SKM-1 treated with dmso at 0.1 percent for 144 hours (cell line): ENCODE measurements around the gene MAPKAP1.

ENCODE experiments used
- DNase-seq: peaks from one replicate; lab custom pipeline; 2025; ENCODE audit not compliant: unreplicated experiment; lab: John Stamatoyannopoulos, UW

Gene MAPKAP1

DNA sequence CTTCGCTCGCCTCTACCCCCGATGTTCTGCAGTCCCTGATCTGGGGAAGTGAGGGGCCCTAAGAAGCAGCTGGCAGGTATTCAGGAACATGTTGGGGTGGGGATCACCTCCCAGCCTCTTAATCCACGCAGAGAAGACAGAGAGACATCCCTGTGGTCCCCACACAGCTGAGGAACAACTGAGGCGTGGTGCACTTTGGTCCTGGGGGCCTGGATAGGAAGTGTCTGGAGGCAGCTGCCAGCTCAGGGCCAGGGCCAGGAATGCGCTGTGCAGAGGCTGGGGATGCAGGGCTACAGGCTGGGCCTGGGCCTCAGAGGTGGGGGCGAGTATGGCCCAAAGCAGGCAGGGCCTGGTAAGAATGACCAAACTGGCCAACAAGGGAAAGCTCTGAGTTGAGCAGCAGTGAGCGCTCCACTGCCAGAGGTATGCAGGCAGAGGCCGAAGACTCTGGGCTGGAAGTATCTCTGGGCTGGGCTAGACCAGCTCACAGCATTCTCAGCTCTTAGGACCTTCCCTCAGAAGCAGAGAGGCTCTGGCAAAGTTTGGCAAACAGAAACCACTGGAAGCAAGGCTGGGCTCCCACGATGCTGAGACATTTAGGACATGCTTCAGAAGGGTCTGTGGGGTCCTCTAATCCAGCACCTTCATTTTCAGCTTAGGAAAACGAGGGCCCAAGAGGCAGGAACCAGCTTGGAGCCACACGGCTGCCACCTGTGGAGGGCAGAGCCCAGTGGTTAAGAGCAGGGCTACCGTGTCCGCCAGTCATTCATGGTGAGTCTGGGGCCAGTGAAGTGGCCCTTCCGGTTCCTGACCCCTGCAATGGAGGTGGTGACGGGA is 271.0 kb downstream of the MAPKAP1 start:
- no peak for DNase-seq

DNA sequence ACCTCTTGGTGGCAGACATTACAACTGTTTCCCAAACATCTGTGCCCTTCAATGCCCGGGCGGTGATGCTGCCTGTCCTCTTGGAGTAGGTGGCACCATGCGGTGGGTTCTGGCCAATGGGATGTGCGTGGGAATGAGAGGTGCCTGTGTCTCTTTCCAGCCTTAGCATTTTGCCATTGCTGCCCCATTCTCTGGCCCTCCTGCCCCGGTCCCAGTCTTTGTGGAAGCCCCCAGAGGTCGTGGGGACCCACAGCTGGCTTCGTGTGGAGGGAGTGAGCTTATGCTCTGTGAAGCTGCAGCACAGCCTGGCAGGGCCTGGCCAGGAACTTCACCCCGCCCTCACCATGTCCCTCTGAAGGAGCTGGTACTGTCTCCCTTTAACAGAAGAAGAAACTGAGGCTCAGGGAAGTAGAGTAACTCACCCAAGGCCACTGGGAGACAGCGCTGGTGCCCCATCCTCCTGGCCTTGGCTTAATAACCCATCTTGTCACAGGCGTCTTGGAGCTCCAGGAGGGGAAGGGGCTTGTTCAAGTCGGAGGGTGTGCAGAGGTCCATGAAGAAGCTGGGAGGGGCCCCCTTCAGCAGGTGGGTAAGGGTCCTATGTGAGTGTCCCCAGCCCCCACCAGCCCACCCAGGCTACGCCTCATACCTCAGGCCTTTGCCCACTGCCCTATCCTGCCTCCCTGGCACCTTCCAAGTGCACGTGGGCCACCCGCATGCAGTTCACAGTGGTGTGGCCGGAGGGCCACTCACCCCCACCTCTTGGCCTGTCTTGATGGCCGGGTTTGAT is 271.8 kb downstream of the MAPKAP1 start:
- DNase-seq, result no peak

DNA sequence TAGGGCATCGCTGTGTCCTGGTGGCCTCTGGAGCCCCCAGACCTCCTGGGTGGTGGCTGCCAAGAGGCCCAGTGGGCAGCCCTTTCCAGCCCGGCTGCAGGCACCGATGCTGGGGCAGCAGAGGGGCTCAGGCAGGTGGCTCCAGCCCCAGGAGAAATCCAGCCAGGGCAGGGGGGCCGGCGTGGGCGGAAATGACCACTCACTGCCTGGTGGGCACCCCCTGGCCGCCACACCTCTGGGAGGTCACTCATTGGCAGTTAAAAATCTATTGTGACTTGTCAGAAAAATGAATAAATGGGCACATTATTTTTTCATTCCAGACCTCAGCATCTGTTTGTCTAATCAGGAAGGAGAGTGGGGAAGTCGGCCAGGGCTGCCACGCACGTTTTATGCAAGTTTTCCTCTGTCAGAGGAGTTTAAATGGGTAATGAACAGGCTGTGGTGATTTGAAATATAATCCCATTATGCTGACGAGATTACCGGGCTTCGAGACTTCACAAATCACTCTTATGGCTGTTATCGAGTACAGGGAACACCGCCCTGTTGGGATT is 273.5 kb downstream of the MAPKAP1 start:
- no peak for DNase-seq

DNA sequence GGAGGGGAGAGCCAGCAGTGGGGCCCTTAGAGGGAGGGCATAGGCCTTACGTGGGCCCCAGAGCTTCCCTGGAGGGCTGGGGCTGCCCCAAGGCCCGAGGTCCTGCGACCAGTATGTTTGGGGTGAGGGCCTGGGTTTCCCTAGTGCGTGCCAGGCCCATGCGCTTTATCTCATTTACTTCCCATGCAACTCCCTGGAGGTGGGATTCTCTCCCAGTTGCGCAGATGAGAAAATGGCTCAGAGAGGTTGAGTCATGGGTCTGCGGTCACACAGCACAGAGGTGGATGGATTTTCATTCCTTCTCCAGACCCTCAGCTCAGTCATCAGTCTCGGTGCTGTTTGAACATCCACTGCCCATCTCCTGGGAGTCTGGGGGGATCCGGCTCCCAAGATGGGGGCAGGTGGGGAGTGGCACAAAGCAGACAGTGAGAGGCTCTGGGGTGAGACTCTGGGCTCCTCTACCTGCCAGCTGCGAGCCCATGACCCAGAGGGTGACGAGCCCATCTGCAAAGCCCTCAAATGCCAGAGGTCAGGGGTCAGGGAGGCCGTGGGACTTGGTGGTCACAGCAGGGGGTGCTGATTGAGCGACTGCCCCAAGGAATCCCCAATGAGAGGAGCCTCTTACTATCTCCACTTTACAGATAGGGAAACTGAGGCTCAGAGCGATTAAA is 274.2 kb downstream of the MAPKAP1 start:
- DNase-seq, result no peak

DNA sequence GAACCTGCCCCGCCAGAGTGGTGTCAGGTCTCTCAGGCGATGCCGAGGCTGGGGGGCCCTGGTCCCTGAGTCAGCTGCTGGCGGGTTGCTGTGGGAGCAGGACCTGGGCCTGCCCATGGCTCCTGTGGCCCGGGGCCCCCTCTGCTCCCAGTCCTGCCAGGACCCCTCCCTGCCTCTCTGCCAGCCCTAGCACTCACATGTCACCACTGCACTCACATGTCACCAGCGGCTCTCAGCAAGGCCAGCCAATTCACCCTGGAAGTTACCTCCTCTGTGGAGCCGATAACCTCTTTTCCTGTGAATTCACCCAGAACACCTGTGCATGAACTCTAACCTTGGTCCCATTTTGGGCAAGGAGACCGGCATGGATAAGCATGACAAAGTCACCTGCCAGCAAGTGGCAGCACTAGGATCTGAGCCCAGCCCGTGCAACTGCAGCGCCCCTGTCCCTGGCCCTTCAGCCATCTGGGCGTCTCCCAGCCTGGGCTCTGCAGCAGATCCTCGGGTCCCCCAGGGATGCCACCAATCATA is 275.2 kb downstream of the MAPKAP1 start:
- no peak for DNase-seq

DNA sequence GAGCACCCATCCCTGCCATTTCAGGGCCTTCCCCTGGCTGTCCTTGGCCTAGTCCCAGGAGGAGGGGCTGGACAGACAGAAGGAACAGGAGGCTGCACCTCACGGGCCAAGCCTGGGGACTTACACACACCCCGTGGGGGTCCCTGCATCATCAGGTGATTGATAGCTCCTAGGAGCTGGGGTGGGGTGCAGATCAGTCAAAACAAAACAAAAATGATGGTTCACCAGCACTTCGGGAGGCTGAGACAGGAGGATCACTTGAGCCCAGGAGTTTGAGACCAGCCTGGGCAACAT is 276.0 kb downstream of the MAPKAP1 start:
- no peak for DNase-seq

DNA sequence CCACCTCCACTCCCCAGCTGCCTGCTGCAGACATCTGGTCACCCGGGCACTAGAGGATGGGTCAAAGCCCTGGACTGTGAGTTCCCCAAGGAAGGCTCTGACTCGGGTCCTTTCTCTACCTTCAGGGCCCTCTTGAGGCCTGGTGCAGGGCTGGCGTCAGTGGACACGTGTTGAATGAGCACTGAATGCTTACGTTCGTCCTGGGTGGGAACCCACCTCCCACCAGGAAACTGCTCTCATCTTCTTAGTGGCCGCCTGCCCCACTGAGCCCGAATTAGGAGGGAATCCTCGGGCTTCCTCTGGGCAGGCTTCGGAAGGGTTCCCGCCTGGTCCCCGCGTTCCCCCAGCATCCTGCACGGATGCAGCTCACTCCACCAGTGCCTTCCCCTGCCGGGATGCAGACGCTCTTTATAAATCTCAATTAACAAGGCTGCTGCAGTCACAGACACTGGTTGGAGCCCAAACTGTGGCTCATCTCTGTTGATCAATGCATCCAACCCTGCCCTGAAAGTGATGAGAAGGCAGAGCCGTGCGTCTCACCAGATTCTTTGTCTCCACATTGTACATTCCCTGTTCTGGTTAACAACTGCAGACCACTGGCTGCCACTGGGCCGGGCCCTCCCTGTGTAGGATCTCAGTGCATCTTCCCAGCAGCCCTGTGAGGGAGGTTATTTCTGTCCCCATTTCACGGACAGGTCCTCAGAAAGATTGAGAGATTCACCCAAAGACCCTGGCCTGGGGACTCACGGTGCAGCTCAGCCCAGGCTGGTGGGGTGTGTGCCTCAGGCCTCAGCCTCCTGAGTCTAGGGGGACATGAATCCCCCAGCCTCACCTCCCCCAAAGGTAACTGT is 276.6 kb downstream of the MAPKAP1 start:
- DNase-seq, result no peak

DNA sequence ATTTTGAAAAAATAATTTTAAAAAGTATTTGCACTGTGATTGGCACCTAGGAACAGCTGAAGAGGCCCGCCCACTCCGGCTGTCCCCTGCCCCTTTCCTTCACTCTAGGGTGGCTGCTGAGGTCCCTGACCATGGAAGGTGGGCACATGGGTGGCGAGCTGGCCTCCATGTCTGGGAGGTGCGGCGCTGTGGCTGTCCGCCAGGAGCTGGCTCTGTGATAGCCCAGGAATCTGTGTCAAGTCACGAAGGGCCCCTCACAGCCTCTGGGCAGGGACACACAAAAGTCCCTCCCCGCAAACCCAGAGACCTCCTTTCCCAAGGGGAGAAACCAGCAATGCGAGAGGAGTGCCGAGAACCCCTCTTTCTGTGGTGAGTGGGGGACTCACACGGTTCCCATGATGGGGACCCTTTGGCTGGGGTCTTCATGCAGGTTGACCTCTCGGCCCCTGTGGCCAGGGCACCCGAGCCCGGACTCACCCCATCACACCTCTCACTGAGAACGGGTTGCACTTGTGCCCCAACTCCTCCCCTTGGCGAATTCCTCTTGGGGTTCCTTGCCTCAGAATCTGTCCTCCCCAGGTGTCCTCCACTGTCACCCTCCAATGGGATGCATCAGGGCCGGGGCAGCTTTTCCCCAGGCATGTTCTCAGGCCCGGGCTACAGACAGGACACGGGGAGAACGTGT is 277.4 kb downstream of the MAPKAP1 start:
- DNase-seq, result no peak

DNA sequence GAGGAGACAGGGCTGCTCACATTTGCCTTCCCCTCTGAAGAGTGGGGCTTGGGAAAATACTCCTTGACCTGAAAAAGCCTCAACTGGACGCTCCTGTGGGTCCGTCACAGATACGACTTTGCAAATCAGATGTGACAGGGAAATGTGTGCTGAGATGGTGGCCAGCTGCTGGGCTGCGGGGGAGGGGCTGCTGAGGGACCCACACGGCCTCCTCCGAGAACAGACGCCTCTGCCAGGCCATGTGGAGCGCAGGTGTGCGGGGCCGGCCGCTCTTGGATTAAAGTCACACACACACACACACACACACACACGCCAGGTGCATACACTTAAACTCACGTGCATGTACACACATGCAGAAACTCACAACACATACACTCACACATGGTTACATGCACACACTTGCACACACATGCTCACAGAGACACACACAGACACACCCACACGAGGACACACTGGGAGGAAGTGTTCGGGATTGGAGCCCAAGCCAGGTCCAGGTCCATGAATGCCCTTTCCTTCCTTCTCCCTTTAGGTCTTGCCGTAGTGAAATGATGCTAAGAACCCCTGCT is 278.0 kb downstream of the MAPKAP1 start:
- DNase-seq, result no peak

DNA sequence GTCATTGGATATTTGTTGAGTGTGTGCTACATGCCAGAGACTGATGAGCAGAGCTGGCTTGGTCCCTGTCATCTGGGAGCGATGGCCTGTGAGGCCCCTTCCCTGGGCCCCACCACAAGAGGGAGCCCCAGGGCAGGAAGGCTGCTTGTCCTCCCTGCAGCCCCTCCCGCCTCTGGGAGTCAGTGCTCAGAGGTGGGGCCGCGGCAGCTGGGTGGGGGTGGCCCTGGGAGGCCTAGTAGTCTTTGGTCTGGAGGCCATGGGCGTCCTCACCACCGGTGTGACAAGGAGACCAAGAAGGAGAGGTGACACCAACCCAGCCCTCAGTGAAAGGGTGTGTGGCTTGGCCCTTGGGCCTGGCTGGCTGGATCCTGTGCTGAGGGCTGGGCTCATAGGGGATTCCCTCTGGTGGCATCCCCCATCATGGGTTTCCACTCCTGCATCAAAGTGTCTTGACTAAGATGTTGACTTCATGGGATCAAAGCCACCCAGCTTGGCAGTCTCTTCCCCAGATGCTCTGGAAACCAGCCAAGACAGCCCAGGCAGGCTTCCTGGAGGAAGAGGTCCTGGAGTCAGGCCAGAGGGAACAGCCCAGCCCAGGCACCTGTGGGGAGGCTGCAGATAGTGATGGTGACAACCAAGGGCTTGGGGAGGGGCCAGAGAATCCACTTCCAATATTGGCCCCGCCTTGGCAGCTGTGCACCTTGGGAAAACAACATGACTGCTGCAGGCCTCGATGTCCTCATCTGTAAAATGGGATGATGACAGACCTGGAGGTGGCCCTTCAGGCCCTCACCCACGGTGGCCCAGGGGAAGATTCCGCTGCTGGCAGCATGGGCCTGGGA is 278.7 kb downstream of the MAPKAP1 start:
- no peak for DNase-seq

DNA sequence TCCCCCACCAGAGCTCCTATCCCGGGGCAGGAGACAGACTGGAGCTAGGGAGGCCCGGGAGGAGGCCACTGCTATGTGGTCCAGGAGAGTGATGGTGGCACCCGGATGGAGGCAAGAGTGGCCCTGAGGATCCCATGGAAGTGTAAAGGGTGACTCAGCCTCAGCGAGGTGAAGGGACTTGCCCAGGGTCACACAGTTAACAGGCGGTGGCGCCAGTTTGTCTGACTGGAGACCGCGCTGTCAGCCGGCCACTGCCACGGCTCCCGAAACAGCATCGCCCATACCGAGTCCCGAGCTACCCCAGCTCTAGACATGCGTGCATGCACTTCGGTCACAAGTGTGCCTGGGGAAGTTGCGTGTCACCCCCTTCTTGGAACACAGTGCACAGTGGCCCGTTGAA is 279.5 kb downstream of the MAPKAP1 start:
- DNase-seq, result no peak

DNA sequence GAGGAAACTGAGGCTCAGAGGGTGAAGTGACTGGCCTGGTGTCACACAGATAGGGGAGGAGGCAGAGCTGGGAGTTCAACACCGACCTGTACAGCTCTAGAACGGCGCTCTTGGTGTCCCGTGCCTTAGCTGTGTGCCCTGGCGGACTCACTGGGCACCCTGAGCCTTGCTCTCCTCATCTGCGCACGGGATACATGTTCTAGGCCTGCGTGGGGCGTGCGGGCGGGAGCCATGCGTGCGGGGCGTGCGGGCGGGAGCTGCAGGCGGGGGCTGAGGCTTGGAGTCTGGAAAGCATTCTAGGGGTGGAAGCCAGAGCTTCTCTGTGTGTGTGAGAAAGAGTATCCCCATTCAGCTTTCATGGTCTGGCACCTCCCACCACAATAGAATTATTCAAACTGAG is 280.1 kb downstream of the MAPKAP1 start:
- no peak for DNase-seq

DNA sequence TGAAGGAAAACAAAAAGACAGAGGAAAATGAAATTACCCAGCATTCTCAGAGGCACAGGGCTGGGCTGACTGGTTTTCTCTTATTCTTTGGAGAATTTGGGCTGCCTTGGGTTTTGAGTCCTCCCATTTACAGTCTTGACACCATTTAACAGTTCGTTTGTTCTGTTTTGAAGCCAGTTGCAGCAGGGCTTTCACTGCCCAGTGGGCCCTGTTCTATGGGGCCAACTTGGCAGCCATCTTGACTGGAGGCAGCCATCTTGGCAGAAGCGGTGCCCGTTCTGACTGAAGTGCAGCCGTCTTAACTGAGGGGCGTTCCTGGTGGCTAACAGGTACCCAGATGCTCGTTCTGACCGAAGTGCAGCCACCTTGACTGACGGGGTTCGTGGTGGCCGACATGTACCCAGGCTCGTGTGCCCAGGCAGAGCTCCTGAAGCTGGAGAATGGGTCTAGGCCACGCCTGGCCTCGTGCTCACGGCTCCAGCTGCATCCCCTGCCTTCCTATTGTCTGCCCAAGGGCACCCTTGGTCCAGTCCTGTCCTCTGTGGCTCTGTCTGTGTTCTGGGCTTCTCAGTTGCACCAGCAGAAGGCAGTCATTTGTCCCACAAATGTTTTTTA is 281.0 kb downstream of the MAPKAP1 start:
- DNase-seq, result no peak

DNA sequence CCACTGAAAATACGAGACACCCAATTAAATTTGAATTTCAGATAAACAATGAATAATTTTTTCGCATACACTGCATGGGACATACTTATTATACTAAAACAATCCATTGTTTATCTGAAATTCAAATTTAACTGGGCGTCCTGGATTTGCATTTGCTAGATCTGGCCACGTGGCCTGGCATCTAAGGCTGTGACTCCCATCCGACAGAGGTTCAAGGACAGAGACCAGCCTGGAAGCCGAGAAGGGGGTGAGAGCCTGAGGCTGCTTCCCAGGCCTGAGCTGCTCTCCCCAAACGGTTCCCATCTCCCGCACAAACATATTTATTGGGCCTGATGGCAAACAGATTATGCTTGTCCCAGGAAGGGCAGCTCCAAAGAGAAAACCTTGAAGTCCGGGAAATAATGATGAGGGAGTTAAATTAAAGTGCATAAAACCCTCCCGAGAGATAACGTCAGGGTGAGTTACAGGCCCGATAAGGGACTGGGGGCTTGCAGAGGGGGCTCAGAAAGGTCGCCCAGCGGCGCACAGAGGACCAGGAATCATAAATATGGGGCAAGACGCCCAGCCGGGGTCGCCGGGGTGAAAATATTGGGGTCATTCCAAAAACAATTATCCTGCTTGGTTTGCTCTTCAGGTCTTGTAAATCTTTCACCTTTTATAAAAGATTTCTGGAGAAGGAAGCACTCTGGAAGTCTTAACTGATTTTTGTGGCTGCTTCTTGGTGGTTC is 281.7 kb downstream of the MAPKAP1 start:
- DNase-seq, result no peak

DNA sequence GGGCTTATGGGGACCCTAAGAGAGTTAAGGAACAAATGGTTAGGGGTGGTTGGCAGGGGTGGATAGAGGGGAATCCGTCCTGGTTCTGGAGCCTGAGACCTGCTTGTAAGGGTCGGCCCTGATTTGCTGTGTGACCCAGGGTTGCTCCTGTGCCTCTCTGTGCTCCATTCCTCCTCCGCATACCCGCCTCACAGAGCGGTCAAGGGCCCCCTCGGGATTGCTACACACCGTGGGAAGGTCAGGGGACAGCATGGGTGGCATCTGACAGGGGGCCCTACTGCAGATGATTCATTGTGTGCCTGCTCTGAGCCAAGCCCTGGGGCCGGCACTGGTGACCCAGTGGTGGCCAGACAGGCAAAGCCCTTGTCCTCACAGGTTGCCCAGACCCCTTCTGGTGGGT is 283.0 kb downstream of the MAPKAP1 start:
- no peak for DNase-seq

DNA sequence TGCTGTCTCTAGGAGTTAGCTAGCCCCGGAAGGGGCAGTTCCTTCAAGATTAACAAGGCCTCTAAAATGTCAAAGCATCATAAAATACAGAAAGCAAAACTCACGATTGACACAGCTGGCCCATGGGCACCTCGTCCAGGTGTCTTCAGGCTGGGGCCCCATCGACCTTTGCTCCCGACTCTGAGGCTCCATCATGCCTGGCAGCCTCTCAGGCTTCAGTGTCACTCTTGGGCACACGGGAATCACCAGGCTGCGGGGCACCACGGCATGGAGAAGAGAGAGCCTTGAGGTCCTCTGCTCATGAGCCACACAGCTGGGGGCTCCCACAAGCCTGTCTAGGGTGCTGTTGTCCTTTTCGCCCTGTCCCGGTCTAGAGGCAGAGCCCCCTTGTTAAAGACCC is 284.2 kb downstream of the MAPKAP1 start:
- no peak for DNase-seq

DNA sequence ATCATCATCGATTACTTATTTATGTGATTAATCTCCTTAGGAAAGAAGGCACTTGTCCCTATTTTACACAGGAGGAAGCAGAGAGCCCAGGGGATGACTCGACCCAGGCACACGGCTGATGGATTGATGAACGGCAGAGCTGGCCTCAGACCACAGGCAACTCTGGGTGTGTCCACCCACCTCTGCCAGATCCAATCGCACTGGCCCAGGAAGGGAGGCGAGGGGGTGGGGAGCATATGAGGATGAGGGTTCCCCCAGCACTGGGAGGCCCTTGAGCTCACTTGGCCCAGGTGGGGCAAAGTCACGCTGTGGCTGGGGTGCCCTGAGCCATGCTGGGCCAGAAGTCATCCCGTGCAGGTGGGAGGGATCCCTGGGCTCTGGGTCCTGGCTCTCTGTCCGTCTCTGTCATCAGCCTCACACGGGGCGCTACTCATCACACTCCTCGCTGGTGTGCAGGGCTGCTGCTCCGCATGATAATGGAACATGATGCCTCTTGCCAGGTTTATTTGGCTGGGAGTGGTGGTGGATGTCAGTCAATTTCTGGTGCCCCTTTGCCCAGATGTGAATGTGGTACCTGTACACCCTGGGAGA is 285.3 kb downstream of the MAPKAP1 start:
- no peak for DNase-seq
